Activated T-helper 17 cell treated with anti-CD3 and anti-CD28 coated beads, Interleukin-2, amount 50 U/mL, for 72 hours (primary cell): ENCODE data around the gene FOXG1. TPM values are rescaled to one million over a fixed set of nuclear protein-coding genes. Genes with fewer than 3 reads are reported as not detected.

Source experiments
- ATAC-seq: fragments of 150-1000 bp; cut with Tn5 transposase; replicated peaks from 2 replicates; pipeline ENCODE4 v1.10.0; 2021; ENCODE audit warnings: mild to moderate bottlenecking, moderate library complexity
- H3K27ac Mint-ChIP-seq: one replicate; pipeline ENCODE4 v1.8.0; 2022; ENCODE audit warnings: mixed read lengths
- H3K27me3 Mint-ChIP-seq: one replicate; pipeline ENCODE4 v1.8.0; 2022; ENCODE audit warnings: mixed read lengths
- H3K36me3 Mint-ChIP-seq: one replicate; pipeline ENCODE4 v1.8.0; 2022; ENCODE audit warnings: low read depth, mild to moderate bottlenecking, mixed read lengths
- H3K4me1 Mint-ChIP-seq: one replicate; pipeline ENCODE4 v1.8.0; 2022; ENCODE audit warnings: mixed read lengths
- H3K4me3 Mint-ChIP-seq: one replicate; pipeline ENCODE4 v1.8.0; 2022; ENCODE audit warnings: mild to moderate bottlenecking, mixed read lengths
- H3K9me3 Mint-ChIP-seq: one replicate; pipeline ENCODE4 v1.8.0; 2022; ENCODE audit warnings: mixed read lengths
- total RNA-seq, 2 donors: library from RNA; stranded (reverse); gene quantifications; one replicate each; pipeline ENCODE4 v1.2.3, GENCODE V29; 2022

Gene FOXG1
- total RNA-seq, 2 donors from 2014 or later: not detected

DNA sequence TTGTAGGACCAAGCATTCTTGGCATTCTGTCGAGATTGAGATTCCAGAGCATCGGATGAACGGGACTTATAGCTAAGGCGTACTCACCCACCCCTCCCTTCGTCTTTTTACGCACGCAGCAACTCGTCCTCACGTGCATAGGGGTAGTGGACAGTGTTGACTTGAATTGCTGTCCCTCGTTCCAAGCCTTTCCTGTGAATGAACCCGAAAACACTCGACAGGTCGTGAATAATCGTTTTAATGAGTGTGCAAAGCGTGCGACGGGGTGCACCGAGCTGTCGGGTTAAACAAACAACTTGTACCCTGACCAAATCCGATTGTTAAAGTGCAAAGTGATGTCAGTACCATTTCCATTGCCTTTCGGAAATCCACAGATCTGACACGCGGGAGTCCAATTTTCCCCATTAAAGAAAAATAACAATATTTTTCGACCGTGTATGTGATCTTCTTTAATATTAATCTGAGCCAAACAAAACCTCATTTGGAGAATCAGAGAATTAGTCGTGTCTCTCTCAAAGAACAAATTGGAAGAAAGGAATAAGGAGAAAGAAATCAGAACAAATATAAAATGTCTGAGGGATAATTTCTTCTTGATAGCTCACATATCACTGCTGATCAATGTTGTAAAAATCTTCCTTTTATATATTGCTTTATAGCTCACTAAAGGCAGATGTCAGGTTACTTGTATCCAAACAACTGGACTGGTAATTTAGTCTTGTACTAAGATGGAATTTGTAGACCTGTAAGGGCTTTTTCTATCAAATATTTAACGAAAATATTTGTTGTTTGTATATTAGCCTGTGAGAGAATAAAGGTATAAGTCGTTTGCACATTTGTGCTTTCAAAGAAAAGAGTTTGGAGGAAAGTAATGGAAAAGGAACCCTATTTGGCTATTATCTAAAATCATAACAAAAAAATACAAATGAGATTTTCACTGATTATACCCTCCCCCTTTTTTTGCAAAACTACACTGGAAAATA, 11.8 kb downstream of the FOXG1 start:
- Mint-ChIP-seq H3K4me1 (no peaks in the 10 kb centered on the region), H3K36me3 (no peaks in the 10 kb centered on the region)
- no peak for ATAC-seq

DNA sequence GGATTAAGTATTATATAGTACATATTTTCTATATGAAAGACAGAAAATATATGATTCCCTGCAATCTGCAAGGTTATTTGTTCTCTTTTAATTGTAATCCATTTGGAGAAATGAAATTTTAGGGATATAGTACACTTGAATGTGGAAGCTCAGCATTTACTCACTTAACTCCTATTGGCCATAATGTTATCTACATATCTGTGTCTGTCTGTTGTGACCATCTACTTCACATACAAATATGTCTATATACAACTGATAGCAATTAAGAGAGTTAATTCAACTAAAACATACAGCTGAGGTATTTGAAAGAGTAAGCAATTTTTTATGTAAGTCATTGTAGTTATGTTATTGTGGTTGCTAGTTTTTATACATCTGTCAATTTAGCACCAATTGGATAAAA, 12.9 kb downstream of the FOXG1 start:
- Mint-ChIP-seq H3K4me3 (no peak overlapping the region), H3K27me3 (peaks cover 41% of the 10 kb centered on the region), H3K27ac (no peak overlapping the region), H3K9me3 (peaks cover 16% of the 10 kb centered on the region), H3K4me1 (peaks cover 3% of the 10 kb centered on the region), H3K36me3 (no peaks in the 10 kb centered on the region)
- no peak for ATAC-seq

More for the DNA sequence above, 11.8 kb downstream of the FOXG1 start:
- Mint-ChIP-seq H3K27me3 (peaks cover 40% of the 10 kb centered on the region), H3K9me3 (peaks cover 12% of the 10 kb centered on the region), H3K27ac (no peak overlapping the region), H3K4me3 (no peak overlapping the region)

DNA sequence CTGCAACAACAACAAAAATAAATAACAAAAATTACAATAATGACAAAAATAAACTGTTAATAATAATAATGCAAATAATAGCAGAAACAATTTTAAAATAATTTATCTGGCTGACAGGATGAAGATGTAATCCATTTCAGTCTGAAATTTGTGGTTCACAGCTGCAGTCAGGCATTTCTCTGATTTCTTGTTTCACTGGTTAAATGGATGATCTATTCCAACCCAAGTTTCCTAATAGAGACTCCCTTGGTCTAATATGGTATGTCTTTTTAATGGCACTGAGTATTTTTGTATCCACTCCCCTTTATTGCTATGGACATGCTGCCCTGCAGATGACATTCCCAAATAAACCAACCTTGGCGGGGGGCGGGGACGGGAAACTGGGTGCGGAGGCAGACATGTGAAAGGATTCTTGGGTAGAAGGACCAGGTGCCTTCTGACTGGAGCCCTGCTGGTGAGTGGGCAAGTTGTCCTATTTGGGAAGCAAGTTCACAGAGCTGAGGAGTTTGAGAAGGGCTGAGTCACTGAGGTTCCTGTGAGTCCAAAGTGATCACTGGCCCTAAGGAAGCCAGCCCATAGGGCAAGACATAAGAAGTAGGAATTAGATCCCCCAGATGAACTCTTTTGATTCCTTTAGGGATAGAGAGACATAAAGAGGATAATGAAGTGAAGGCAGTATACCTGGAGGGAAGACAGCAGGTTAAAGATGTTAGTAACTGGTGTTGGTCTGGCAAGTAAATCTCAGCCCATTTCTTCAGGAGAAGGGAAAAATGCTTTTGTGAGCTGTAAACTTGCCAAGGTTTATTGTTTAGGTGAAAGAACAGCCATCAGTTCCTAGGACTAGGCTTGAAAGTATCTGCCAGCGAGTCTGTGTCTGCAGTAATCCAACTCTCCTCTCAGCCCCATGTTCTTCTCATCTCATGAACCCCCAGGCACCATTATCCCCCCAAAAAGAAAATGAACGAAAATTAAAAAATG, 14.5 kb downstream of the FOXG1 start:
- Mint-ChIP-seq H3K9me3 (peaks cover 16% of the 10 kb centered on the region), H3K27ac (no peak overlapping the region), H3K27me3 (peaks cover 34% of the 10 kb centered on the region), H3K36me3 (no peaks in the 10 kb centered on the region), H3K4me1 (peaks cover 8% of the 10 kb centered on the region), H3K4me3 (no peak overlapping the region)
- no peak for ATAC-seq

DNA sequence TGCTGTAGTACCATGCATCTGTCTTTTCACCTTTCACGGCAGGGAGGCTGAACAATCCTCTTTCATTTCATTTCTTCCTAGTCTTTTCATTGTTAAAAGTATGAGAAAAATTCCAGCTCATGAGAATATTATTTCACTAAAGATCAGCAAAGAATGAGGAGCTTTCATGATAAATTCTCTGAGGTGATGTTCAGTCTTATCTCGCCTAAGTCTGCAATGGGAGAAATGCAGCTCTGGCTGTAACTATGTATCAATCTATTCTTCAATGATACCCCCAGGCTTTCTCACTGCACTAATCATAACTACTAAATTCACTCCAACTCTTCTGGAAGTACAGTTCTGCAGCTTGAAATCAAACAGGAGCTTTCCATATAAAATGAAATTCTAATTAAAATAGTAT, 15.7 kb downstream of the FOXG1 start:
- no peak for ATAC-seq
- peaks cover 8% of the 10 kb centered on the region for H3K4me1 Mint-ChIP-seq

DNA sequence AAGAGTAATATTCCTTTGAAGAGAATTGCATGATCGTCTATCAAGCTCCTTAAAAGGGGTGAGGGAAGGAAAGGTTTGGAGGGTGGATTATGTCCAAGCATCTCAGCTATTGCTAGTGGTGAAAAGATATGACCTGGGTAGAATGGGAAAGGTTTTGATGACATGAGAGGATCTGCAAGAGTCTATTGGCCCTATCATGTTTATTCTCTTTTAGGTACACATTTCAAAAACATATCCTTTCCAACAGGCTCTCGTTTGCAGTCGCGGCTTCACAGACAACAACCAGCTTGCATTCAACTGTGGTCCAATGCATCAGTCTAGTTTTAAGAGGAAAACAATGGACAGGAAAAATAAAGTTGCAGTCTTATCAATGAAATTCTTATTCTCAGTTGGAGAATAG, 17.1 kb downstream of the FOXG1 start:
- Mint-ChIP-seq H3K27ac (no peak overlapping the region), H3K4me1 (peaks cover 8% of the 10 kb centered on the region), H3K36me3 (no peaks in the 10 kb centered on the region), H3K9me3 (peaks cover 17% of the 10 kb centered on the region), H3K4me3 (no peak overlapping the region), H3K27me3 (peaks cover 17% of the 10 kb centered on the region)
- ATAC-seq: no peak

More for the DNA sequence above, 15.7 kb downstream of the FOXG1 start:
- H3K9me3 Mint-ChIP-seq: peaks cover 20% of the 10 kb centered on the region
- H3K27me3 Mint-ChIP-seq: peaks cover 26% of the 10 kb centered on the region
- no peak overlapping the region for H3K4me3 Mint-ChIP-seq
- no peak overlapping the region for H3K27ac Mint-ChIP-seq
- H3K36me3 Mint-ChIP-seq: no peaks in the 10 kb centered on the region

DNA sequence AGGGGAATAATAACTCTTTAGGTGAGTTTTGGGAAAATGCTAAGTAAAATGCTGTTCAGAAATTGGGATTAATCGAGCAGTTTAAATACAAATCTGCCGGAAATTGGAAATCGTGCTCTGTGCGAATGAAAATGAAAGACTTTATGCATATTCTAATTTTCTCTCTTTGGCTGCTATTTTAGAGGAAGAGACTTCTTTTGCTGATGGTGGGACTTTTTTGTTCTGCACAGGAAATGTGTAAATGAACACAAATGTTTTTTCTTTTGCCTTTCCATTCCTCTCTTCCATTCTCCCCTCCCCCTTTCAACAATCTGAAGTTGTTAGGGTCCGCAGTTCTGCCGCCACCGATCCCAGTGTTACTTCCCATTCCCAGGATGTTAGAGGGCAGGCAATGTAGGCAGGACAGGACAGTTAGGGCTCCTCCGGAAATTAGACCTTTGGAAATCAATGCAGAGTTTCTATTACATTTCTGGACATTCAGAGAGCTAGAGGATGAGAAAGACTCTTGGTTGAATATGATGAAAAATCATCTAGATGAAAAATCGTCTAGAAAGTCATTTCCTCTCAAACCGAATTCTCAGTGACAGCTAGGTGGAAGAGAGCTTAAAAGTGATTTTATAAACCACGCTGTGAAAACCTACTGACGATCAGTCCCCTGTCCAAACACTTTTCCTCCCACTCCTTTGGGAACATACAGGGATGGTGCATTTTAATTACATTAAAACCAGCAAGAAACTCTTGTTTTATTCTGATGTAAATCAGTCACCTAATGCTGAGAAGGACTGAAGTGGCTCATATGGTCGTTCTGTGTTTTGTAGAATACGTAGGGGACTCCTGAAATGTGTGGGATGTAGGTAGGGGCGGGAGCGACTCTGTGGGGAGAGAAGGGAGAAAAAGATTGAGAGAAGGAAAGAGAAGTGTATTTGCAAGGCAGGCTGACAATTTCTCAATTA, 17.8 kb downstream of the FOXG1 start:
- H3K27me3 Mint-ChIP-seq: peaks cover 17% of the 10 kb centered on the region
- no peak for ATAC-seq
- no peaks in the 10 kb centered on the region for H3K36me3 Mint-ChIP-seq
- peaks cover 19% of the 10 kb centered on the region for H3K9me3 Mint-ChIP-seq
- H3K4me1 Mint-ChIP-seq: peaks cover 8% of the 10 kb centered on the region
- peak overlapping the region; percentile 27 for H3K4me3 Mint-ChIP-seq
- H3K27ac Mint-ChIP-seq: no peak overlapping the region

DNA sequence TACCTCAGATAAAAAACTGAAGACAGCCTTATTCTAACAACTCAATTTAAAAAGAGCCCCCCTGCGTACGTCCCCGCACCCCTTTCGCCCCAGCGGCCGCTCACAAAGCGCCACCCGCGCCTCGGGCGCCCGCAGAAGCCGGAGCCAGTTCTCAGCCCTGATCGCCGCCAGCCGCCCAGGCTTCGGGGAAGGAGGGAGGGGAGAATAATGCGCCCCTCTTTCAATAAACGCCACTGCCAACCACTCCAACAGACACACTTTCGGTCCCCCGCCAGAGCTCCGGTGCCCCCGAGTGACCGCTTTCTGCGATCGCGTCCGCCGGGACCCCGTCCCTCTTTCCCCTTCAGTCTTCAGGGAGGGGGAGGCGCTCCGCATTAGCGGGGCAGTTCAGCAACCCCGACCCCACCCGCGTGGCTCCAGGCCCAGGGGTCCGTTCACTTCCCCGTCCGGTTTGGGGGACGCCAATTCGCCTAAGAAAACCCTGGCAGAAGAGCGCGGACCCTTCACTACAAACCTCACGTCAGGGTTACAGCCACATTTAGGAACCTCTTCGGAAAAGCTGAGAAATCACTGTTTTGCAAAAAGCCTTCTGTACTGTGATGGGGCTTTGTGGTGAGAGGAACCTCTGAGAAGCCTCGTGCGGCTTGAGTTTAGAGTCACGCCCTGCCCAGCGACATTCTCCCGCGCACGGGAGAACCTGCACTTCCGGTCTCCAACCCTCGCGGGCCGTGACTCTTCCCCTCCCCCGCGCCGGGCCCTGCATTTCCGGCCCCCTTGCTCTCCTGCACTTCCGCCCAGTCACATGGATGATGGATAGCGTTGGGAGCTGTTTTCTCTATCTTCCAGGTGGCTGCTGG, 18.7 kb downstream of the FOXG1 start:
- ATAC-seq: no peak
- peaks cover 17% of the 10 kb centered on the region for H3K27me3 Mint-ChIP-seq
- H3K4me3 Mint-ChIP-seq: peak overlapping the region; percentile 27
- no peaks in the 10 kb centered on the region for H3K36me3 Mint-ChIP-seq
- peaks cover 8% of the 10 kb centered on the region for H3K4me1 Mint-ChIP-seq
- no peak overlapping the region for H3K27ac Mint-ChIP-seq
- peaks cover 21% of the 10 kb centered on the region for H3K9me3 Mint-ChIP-seq

DNA sequence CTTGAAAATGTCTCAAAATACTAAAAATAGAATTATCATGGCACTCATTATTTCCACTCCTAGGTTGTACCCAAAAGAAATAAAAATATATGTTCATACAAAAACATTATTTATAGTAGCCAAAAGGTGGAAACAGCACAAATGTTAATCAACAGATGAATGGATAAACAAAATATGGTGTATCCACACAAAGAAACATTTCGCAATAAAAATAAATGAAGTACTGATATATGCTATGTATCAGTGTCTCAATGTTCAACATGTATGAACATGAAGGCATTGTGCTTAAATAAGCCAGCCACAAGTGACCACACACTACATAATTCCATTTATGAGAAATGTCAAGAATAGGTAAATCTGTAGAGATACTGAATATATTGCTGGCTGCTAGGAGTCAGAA, 40.9 kb downstream of the FOXG1 start:
- Mint-ChIP-seq H3K9me3 (peaks cover 23% of the 10 kb centered on the region), H3K4me3 (no peak overlapping the region), H3K27ac (no peak overlapping the region), H3K4me1 (no peaks in the 10 kb centered on the region), H3K27me3 (no peaks in the 10 kb centered on the region), H3K36me3 (no peaks in the 10 kb centered on the region)
- ATAC-seq: no peak

DNA sequence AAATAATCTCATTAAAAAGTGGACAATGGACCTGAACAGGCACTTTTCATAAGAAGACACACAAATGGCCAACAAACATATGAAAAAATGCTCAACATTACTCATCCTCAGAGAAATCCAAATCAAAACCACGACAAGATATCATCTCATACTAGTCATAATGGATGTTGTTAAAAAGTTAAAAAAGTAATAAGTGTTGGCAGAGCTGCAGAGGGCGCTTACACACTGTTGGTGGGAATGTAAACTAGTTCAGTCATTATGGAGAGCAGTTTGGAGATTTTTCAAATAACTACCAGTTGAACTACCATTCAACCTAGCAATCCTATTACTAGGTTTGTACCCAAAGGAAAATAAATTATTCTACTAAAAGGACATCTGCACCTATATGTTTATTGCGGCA, 47.2 kb downstream of the FOXG1 start:
- Mint-ChIP-seq H3K9me3 (peaks cover 13% of the 10 kb centered on the region), H3K4me1 (no peaks in the 10 kb centered on the region), H3K27ac (no peak overlapping the region), H3K27me3 (no peaks in the 10 kb centered on the region), H3K36me3 (no peaks in the 10 kb centered on the region), H3K4me3 (no peak overlapping the region)
- ATAC-seq: no peak
